K562 (cell line): Measurements from ENCODE around the gene OTULINL. TPM values are rescaled to one million over a fixed set of nuclear protein-coding genes. Genes with fewer than 3 reads are reported as not detected.
"Not testable (repeated sequence)": the region's sequence is repeated elsewhere in the genome, so short reads cannot be mapped to it uniquely, and the experiment has no call there.

Experiments used
- ATAC-seq: fragments of 200-7000 bp; cut with Tn5 transposase; 3 replicates; pipeline ENCODE4 v1.9.1; 2020; ENCODE audit warnings: moderate library complexity
- BruUV-seq: library from RNA; stranded (reverse); fragments of 400-500 nt; replicated peaks from 2 replicates; lab custom pipeline; 2021; lab: Mats Ljungman, UMichigan
- CTCF ChIA-PET: fragments of 300-600 bp; formaldehyde crosslinking; extraction: SDS; loops from one replicate; lab custom pipeline; 2021; ENCODE audit warnings: low intra/inter-chr PET ratio; lab: Yijun Ruan, JAX
- POLR2A ChIA-PET: fragments of 300-600, 350-650 bp; sonication (Branson Sonifier 250); formaldehyde crosslinking; extraction: SDS; loops from one replicate; lab custom pipeline; 2021; ENCODE audit warnings: antibody characterized with exemption, inconsistent platforms; lab: Yijun Ruan, JAX
- DNase-seq, 4 experiments: peaks; one replicate each; pipeline versions ENCODE4 v3.0.0 to v3.0.0-alpha.2; 2011 to 2018; ENCODE audit warnings: low spot score in 3 of 4, mixed read lengths in 3 of 4; ENCODE audit errors: extremely low read depth in 1 of 4
- FAIRE-seq: peaks from 2 replicates; lab custom pipeline; 2011; peaks lifted over from hg19 to GRCh38; lab: Jason Lieb, UNC
- H2AFZ ChIP-seq: 2 replicates; pipeline ENCODE4 v1.6.0; 2011; ENCODE audit warnings: low read depth, low read length, control low read depth, inconsistent platforms
- H3K27ac ChIP-seq: fragments of 200-600 bp; 3 replicates; pipeline ENCODE4 v1.8.0; 2011; ENCODE audit warnings: low read depth, mild to moderate bottlenecking, control low read depth, inconsistent platforms, low read length, moderate library complexity, mixed read lengths; ENCODE audit errors: extremely low read depth
- H3K27me3 ChIP-seq, 2 experiments: fragments of 300-600 bp in 1 of 2; 2 replicates in 1 of 2; 3 replicates in 1 of 2; pipeline versions ENCODE4 v1.6.0 to v1.8.0; 2011; ENCODE audit warnings: inconsistent platforms in 2 of 2, low read length in 2 of 2, mild to moderate bottlenecking in 1 of 2, mixed read lengths in 1 of 2, moderate library complexity in 1 of 2; ENCODE audit not compliant: control insufficient read depth in 2 of 2, insufficient read depth in 2 of 2
- H3K36me3 ChIP-seq: fragments of 300-600 bp; 3 replicates; pipeline ENCODE4 v1.8.0; 2011; ENCODE audit warnings: mild to moderate bottlenecking, low read length, inconsistent platforms; ENCODE audit not compliant: control insufficient read depth, insufficient read depth
- H3K4me1 ChIP-seq, 2 experiments: fragments of 200-600 bp in 1 of 2; replicated peaks in 1 of 2; 2 replicates in 1 of 2; 3 replicates in 1 of 2; pipeline versions ENCODE4 v1.5.1 to v1.8.0; 2011; ENCODE audit warnings: inconsistent platforms in 2 of 2, low read length in 2 of 2, mild to moderate bottlenecking in 1 of 2, mixed read lengths in 1 of 2, moderate library complexity in 1 of 2; ENCODE audit not compliant: control insufficient read depth in 2 of 2, insufficient read depth in 2 of 2
- H3K4me2 ChIP-seq: 2 replicates; pipeline ENCODE4 v1.6.1; 2011; ENCODE audit warnings: low read length, control low read depth, inconsistent platforms, mixed read lengths; ENCODE audit not compliant: insufficient read depth
- H3K4me3 ChIP-seq: fragments of 200-600 bp; sonication (generic), shearing (Covaris generic); 2 replicates; pipeline ENCODE4 v1.5.1; 2016; ENCODE audit warnings: control low read depth, inconsistent platforms
- H3K79me2 ChIP-seq: fragments of 200-600 bp; 3 replicates; pipeline ENCODE4 v1.8.0; 2011; ENCODE audit warnings: low read length, inconsistent platforms; ENCODE audit not compliant: control insufficient read depth, insufficient read depth
- H3K9ac ChIP-seq, 2 experiments: 2 replicates each; pipeline versions ENCODE4 v1.6.0 to v1.6.1; 2011; ENCODE audit warnings: low read depth in 2 of 2, low read length in 2 of 2, control low read depth in 1 of 2, inconsistent platforms in 1 of 2, mild to moderate bottlenecking in 1 of 2, mixed read lengths in 1 of 2; ENCODE audit not compliant: insufficient read depth in 1 of 2
- H3K9me1 ChIP-seq: one replicate; pipeline ENCODE4 v1.6.0; 2011; ENCODE audit warnings: inconsistent platforms, mild to moderate bottlenecking, low read length, moderate library complexity; ENCODE audit not compliant: control insufficient read depth, insufficient read depth
- H3K9me3 ChIP-seq: replicated peaks from 2 replicates; pipeline ENCODE4 v1.5.1; 2011; ENCODE audit warnings: low read depth, low read length, inconsistent platforms; ENCODE audit not compliant: control insufficient read depth, insufficient read depth
- H4K20me1 ChIP-seq: replicated peaks from 2 replicates; pipeline ENCODE4 v1.6.1; 2011; ENCODE audit warnings: low read length, inconsistent platforms, mixed read lengths; ENCODE audit not compliant: control insufficient read depth, insufficient read depth
- ERF ChIP-seq: fragments of 450-650 bp; formaldehyde crosslinking; IDR thresholded peaks from 2 replicates; pipeline ENCODE4 v1.4.0; 2020; ENCODE audit warnings: mild to moderate bottlenecking, mixed read lengths
- FOXM1 ChIP-seq, 2 experiments: fragments of 450-650 bp in 1 of 2; sonication (generic) in 1 of 2; formaldehyde crosslinking in 1 of 2; IDR thresholded peaks; 2 replicates each; pipeline versions ENCODE4 v1.6.1 to v1.9.0; 2017 to 2022; ENCODE audit warnings: low read depth in 2 of 2, mild to moderate bottlenecking in 2 of 2, missing genetic modification reagents in 1 of 2, moderate library complexity in 1 of 2
- MCM2 ChIP-seq: fragments of 450-650 bp; IDR thresholded peaks from 2 replicates; pipeline ENCODE4 v1.6.1; 2017; ENCODE audit warnings: low read depth, mild to moderate bottlenecking
- POLR3G ChIP-seq: IDR thresholded peaks from 2 replicates; pipeline ENCODE4 v1.6.1; 2011; ENCODE audit not compliant: insufficient read length, insufficient replicate concordance; ENCODE audit errors: extremely low read depth
- ZNF133 ChIP-seq: fragments of 250-450 bp; sonication (Bioruptor Pico); IDR thresholded peaks from 2 replicates; pipeline ENCODE4 v1.4.0; 2020; ENCODE audit warnings: mild to moderate bottlenecking
- ZNF165 ChIP-seq: fragments of 250-450 bp; sonication (Bioruptor Pico); IDR thresholded peaks from 2 replicates; pipeline ENCODE4 v1.4.0; 2020; ENCODE audit warnings: borderline replicate concordance
- ZNF324 ChIP-seq: fragments of 250-450 bp; sonication (Bioruptor Pico); IDR thresholded peaks from 2 replicates; pipeline ENCODE4 v1.4.0; 2020; ENCODE audit warnings: mild to moderate bottlenecking
- ZNF436 ChIP-seq: fragments of 250-450, 450-650 bp; sonication (Bioruptor Pico); formaldehyde crosslinking; IDR thresholded peaks from 2 replicates; pipeline ENCODE4 v1.7.0; 2020; ENCODE audit warnings: mild to moderate bottlenecking
- WGBS: fragments of 100-300 bp; shearing (Covaris generic); methylation state at CpG from one replicate; pipeline ENCODE4 v1.1.6; 2016; ENCODE audit warnings: low coverage, mixed read lengths; ENCODE audit not compliant: insufficient coverage; ENCODE audit errors: missing lambda C conversion rate; 5-methylcytosine and 5-hydroxymethylcytosine counted together
- in situ Hi-C: fragments of 300-500 bp; cut with MboI; formaldehyde crosslinking; loops from 4 replicates; pipeline ENCODE4 v1.15.0; 2018; ENCODE audit warnings: inconsistent platforms, mixed read lengths
- intact Hi-C: fragments of 100-400 bp; cut with micrococcal nuclease; formaldehyde crosslinking; loops from 2 replicates; pipeline ENCODE4 v1.14.2; 2022
- polyA plus RNA-seq, 8 experiments: library from polyadenylated mRNA; depleted of rRNA in 4 of 8; stranded (reverse) in 5 of 8; unstranded in 3 of 8; fragments of >200 nt; fragmentation: Nextera tagmentation in 2 of 8; fragmentation: Illumina TruSeq in 1 of 8; extraction: Ambion mirVana in 2 of 8; extraction: Trizol in 1 of 8; gene quantifications; 2 replicates each; pipeline versions ENCODE4 v1.2.1 to v1.2.3, GENCODE V29; 2011 to 2014; ENCODE audit warnings: inconsistent platforms in 1 of 8, missing spikeins in 1 of 8
- total RNA-seq, 7 experiments: library from RNA; depleted of rRNA in 6 of 7; stranded (reverse); fragments of >200 nt in 6 of 7; fragmentation: Illumina TruSeq in 2 of 7; extraction: Trizol in 2 of 7; gene quantifications; 2 replicates each; pipeline versions ENCODE4 v1.2.1 to v1.2.3, GENCODE V29; 2011 to 2021; ENCODE audit warnings: low replicate concordance in 1 of 7
- TF ChIP-seq, protein P1 (sequence below): fragments of 250-450 bp; sonication (Bioruptor Pico); IDR thresholded peaks from 2 replicates; pipeline ENCODE4 v1.5.0; 2021
- TF ChIP-seq, protein P2 (sequence below): fragments of 250-450 bp; sonication (Bioruptor Pico); IDR thresholded peaks from 2 replicates; pipeline ENCODE4 v1.5.1; 2021; ENCODE audit warnings: mild to moderate bottlenecking
- TF ChIP-seq, protein P3 (sequence below): fragments of 450-650 bp; IDR thresholded peaks from 2 replicates; pipeline ENCODE4 v1.6.1; 2016; ENCODE audit warnings: borderline replicate concordance

Gene OTULINL
- total and polyA plus RNA-seq, 9 of the 15 experiments (the other 6 are each of a cell fraction or from before 2014, with no cell fraction given) = 0.13 to 0.18 TPM; not detected in 7

DNA sequence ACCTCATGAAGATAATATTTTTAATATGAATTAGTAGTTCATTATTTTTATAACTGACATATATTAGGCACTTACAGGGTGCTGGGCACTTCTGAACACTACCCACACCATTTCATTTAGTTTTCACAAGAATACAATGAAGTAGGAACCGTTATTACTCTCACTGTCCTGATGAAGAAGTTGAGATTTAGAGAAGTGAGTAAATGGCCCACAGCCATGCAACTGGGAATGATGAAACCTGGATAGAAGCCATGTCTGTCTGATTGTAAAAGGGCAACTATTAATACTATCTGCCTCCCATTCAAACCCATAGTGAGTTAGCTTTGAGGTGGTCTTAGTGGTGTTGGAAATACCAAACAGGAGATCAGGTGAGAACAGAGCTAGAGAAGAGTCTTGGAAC is 29.6 kb upstream of the OTULINL start:
- Histone ChIP-seq H3K27ac (no peak overlapping the region), H3K4me3 (no peak overlapping the region), H3K36me3 (no peaks in the 10 kb centered on the region), H4K20me1 (no peaks in the 10 kb centered on the region), H3K4me2 (no peak overlapping the region), H3K9ac (no peak overlapping the region), H3K27me3 (no peaks in the 10 kb centered on the region; a peak in 1 of 5 replicates), H3K9me1 (no peaks in the 10 kb centered on the region), H3K9me3 (no peaks in the 10 kb centered on the region), H3K79me2 (no peaks in the 10 kb centered on the region), H2AFZ (no peak overlapping the region)
- ChIA-PET CTCF (interaction anchor here (0.5 kb wide), 1 partner anchor 122 kb away, joined by 3 read pairs; no protein-coding TSS in a partner anchor), POLR2A (no interaction called here)
- intact Hi-C loops = no loop called here
- no peak for ATAC-seq
- WGBS = 0% methylated on average over 1 of the region's 1 CpG
- DNase-seq = no peak
- TF ChIP-seq ZNF133 (CRISPR knock-in tag) = no peak
- no peak for TF ChIP-seq ZNF324
- no peak for TF ChIP-seq MCM2
- no peak for TF ChIP-seq FOXM1 (IDR thresholded peaks at IDR 0.05; ENCODE audit: low read depth)
- TF ChIP-seq FOXM1 (CRISPR knock-in tag; IDR thresholded peaks at IDR 0.05; ENCODE audit: low read depth) = no peak
- TF ChIP-seq, protein P1, sequence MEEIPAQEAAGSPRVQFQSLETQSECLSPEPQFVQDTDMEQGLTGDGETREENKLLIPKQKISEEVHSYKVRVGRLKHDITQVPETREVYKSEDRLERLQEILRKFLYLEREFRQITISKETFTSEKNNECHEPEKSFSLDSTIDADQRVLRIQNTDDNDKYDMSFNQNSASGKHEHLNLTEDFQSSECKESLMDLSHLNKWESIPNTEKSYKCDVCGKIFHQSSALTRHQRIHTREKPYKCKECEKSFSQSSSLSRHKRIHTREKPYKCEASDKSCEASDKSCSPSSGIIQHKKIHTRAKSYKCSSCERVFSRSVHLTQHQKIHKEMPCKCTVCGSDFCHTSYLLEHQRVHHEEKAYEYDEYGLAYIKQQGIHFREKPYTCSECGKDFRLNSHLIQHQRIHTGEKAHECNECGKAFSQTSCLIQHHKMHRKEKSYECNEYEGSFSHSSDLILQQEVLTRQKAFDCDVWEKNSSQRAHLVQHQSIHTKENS (CRISPR knock-in tag) = no peak
- TF ChIP-seq ERF (CRISPR knock-in tag) = no peak
- TF ChIP-seq POLR3G = no peak
- TF ChIP-seq ZNF165 (CRISPR knock-in tag) = no peak
- TF ChIP-seq, protein P2, sequence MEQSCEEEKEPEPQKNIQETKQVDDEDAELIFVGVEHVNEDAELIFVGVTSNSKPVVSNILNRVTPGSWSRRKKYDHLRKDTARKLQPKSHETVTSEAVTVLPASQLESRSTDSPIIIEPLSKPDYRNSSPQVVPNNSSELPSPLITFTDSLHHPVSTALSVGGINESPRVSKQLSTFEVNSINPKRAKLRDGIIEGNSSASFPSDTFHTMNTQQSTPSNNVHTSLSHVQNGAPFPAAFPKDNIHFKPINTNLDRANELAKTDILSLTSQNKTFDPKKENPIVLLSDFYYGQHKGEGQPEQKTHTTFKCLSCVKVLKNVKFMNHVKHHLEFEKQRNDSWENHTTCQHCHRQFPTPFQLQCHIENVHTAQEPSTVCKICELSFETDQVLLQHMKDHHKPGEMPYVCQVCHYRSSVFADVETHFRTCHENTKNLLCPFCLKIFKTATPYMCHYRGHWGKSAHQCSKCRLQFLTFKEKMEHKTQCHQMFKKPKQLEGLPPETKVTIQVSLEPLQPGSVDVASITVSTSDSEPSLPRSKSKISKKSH = no peak
- TF ChIP-seq, protein P3, sequence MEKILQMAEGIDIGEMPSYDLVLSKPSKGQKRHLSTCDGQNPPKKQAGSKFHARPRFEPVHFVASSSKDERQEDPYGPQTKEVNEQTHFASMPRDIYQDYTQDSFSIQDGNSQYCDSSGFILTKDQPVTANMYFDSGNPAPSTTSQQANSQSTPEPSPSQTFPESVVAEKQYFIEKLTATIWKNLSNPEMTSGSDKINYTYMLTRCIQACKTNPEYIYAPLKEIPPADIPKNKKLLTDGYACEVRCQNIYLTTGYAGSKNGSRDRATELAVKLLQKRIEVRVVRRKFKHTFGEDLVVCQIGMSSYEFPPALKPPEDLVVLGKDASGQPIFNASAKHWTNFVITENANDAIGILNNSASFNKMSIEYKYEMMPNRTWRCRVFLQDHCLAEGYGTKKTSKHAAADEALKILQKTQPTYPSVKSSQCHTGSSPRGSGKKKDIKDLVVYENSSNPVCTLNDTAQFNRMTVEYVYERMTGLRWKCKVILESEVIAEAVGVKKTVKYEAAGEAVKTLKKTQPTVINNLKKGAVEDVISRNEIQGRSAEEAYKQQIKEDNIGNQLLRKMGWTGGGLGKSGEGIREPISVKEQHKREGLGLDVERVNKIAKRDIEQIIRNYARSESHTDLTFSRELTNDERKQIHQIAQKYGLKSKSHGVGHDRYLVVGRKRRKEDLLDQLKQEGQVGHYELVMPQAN = no peak
- no peak for TF ChIP-seq ZNF436 (CRISPR knock-in tag)
- TF ChIP-seq, all 486 proteins: peak for 0
- H3K4me1 ChIP-seq = no peaks in the 10 kb centered on the region
- FAIRE-seq = no peak
- no TSS peak for BruUV-seq
- in situ Hi-C loops = no loop called here

DNA sequence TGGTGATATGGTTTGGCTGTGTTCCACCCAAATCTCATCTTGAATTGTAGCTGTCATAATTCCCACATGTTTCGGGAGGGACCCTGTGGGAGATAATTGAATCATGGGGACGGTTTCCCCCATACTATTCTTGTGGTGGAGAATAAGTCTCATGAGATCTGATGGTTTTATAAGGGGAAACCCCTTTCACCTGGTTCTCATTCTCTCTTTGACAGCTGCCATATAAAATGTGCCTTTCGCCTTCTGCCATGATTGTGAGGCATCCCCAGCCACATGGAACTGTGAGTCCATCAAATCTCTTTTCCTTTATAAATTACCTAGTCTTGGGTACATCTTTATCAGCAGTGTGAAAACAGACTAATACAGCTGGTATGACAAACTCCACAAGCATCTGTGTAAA is 27.3 kb upstream of the OTULINL start:
- H3K4me1 ChIP-seq, H3K27ac ChIP-seq, H3K79me2 ChIP-seq, H3K27me3 ChIP-seq, CTCF ChIA-PET, H4K20me1 ChIP-seq, H3K4me3 ChIP-seq, in situ Hi-C loops, H3K36me3 ChIP-seq, ATAC-seq, intact Hi-C loops, H3K9me3 ChIP-seq, DNase-seq, H2AFZ ChIP-seq, H3K9ac ChIP-seq, BruUV-seq, H3K4me2 ChIP-seq, FAIRE-seq, POLR2A ChIA-PET, H3K9me1 ChIP-seq: not testable (repeated sequence)
- WGBS = 0% methylated on average over 3 of the region's 3 CpGs
